ENCODE results near the gene TGFBR1. TPM values are rescaled to one million over a fixed set of nuclear protein-coding genes. Genes with fewer than 3 reads are reported as not detected.
A peak's percentile ranks its signal among the peaks of the same experiment; 100 is the strongest.

The TGFBR1 gene
- total RNA-seq, 1 donor from 2014 or later = 138 TPM

DNA sequence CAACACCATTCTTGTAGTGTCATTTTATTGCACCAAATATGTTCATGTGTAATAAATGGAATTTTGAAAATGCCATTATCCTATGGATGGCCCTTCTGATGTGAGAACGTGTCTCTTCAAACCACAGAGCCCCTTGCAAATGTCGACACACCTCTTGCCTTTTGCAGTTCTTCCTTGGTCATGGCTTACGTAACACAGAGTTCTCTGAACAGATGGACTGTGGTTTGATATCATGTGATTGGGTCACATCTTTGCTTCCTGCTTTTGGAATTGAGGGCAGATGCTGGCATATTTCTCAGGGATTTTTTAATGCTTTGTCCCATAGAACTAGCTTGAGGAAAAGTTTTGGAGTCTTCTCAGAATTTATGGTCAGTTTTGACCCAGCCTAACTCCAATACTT, 4.6 kb downstream of the TGFBR1 start:
- no peaks in the 10 kb centered on the region for H3K9me3 ChIP-seq (ENCODE audit: low read depth)
- TF ChIP-seq EZH2phosphoT487 (IDR thresholded peaks at IDR 0.05) (no peak), EZH2 (IDR thresholded peaks at IDR 0.05) (no peak)
- TF ChIP-seq, protein P1, sequence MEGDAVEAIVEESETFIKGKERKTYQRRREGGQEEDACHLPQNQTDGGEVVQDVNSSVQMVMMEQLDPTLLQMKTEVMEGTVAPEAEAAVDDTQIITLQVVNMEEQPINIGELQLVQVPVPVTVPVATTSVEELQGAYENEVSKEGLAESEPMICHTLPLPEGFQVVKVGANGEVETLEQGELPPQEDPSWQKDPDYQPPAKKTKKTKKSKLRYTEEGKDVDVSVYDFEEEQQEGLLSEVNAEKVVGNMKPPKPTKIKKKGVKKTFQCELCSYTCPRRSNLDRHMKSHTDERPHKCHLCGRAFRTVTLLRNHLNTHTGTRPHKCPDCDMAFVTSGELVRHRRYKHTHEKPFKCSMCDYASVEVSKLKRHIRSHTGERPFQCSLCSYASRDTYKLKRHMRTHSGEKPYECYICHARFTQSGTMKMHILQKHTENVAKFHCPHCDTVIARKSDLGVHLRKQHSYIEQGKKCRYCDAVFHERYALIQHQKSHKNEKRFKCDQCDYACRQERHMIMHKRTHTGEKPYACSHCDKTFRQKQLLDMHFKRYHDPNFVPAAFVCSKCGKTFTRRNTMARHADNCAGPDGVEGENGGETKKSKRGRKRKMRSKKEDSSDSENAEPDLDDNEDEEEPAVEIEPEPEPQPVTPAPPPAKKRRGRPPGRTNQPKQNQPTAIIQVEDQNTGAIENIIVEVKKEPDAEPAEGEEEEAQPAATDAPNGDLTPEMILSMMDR (IDR thresholded peaks at IDR 0.05) = no peak
- no peaks in the 10 kb centered on the region for H3K27me3 ChIP-seq
- peaks cover 92% of the 10 kb centered on the region for H3K79me2 ChIP-seq (ENCODE audit: low read depth)
- Mint-ChIP-seq H3K4me1 (peaks cover 30% of the 10 kb centered on the region), H3K27me3 (ENCODE audit: insufficient read depth, low read depth) (peaks cover 2% of the 10 kb centered on the region), H3K4me3 (no peak overlapping the region), H3K9me3 (peaks cover 28% of the 10 kb centered on the region), H3K27ac (no peak overlapping the region), H3K36me3 (peaks cover 46% of the 10 kb centered on the region)
- no peak overlapping the region for H3K27ac ChIP-seq
- H3K4me2 ChIP-seq = no peak overlapping the region
- no peak overlapping the region for H3K9ac ChIP-seq
- DNase-seq (ENCODE audit: low spot score) = no peak
- no peak overlapping the region for H2AFZ ChIP-seq (replicated peaks)
- peaks cover 46% of the 10 kb centered on the region for H3K4me1 ChIP-seq
- no peak overlapping the region for H3K4me3 ChIP-seq
- peaks cover 11% of the 10 kb centered on the region for H3F3A ChIP-seq (ENCODE audit: low read depth)
- no peaks in the 10 kb centered on the region for H3K36me3 ChIP-seq
- H4K20me1 ChIP-seq (ENCODE audit: low read depth) = peaks cover 90% of the 10 kb centered on the region

GRCh38 chr9:99112750-99113413, 8.0 kb downstream of the TGFBR1 start:
- Mint-ChIP-seq H3K27me3 (ENCODE audit: insufficient read depth, low read depth) (no peaks in the 10 kb centered on the region), H3K27ac (no peak overlapping the region), H3K9me3 (peaks cover 38% of the 10 kb centered on the region), H3K4me1 (peaks cover 17% of the 10 kb centered on the region), H3K36me3 (peaks cover 54% of the 10 kb centered on the region), H3K4me3 (no peak overlapping the region)
- no peak for DNase-seq (ENCODE audit: low spot score)
- Histone ChIP-seq H2AFZ (replicated peaks) (no peak overlapping the region), H3K4me2 (no peak overlapping the region), H3K27me3 (no peaks in the 10 kb centered on the region), H3K9ac (no peak overlapping the region), H3K9me3 (ENCODE audit: low read depth) (no peaks in the 10 kb centered on the region), H3K4me3 (no peak overlapping the region), H3K4me1 (peaks cover 52% of the 10 kb centered on the region), H3K36me3 (no peaks in the 10 kb centered on the region), H3K79me2 (ENCODE audit: low read depth) (peaks cover 100% of the 10 kb centered on the region), H3F3A (ENCODE audit: low read depth) (peaks cover 31% of the 10 kb centered on the region), H3K27ac (no peak overlapping the region), H4K20me1 (ENCODE audit: low read depth) (peaks cover 99% of the 10 kb centered on the region)
- no peak for TF ChIP-seq EZH2 (IDR thresholded peaks at IDR 0.05)
- TF ChIP-seq, protein P1 (IDR thresholded peaks at IDR 0.05) = no peak
- no peak for TF ChIP-seq EZH2phosphoT487 (IDR thresholded peaks at IDR 0.05)

GRCh38 chr9:99113414-99114048, 8.6 kb downstream of the TGFBR1 start:
- Mint-ChIP-seq H3K27me3 (ENCODE audit: insufficient read depth, low read depth) (no peaks in the 10 kb centered on the region), H3K27ac (no peak overlapping the region), H3K9me3 (peaks cover 40% of the 10 kb centered on the region), H3K4me3 (no peak overlapping the region), H3K36me3 (peaks cover 51% of the 10 kb centered on the region), H3K4me1 (peaks cover 13% of the 10 kb centered on the region)
- Histone ChIP-seq H3K79me2 (ENCODE audit: low read depth) (peaks cover 100% of the 10 kb centered on the region), H3K9me3 (ENCODE audit: low read depth) (no peaks in the 10 kb centered on the region), H3K27me3 (no peaks in the 10 kb centered on the region), H3K36me3 (no peaks in the 10 kb centered on the region), H3K4me1 (peaks cover 47% of the 10 kb centered on the region), H4K20me1 (ENCODE audit: low read depth) (peaks cover 97% of the 10 kb centered on the region), H3K9ac (no peak overlapping the region), H2AFZ (replicated peaks) (no peak overlapping the region), H3F3A (ENCODE audit: low read depth) (peaks cover 31% of the 10 kb centered on the region), H3K4me2 (peak overlapping the region; percentile 8), H3K4me3 (no peak overlapping the region), H3K27ac (no peak overlapping the region)
- no peak for TF ChIP-seq EZH2 (IDR thresholded peaks at IDR 0.05)
- TF ChIP-seq, protein P1 (IDR thresholded peaks at IDR 0.05) = no peak
- TF ChIP-seq EZH2phosphoT487 (IDR thresholded peaks at IDR 0.05) = no peak
- no peak for DNase-seq (ENCODE audit: low spot score)
